Tibial artery (tissue), 4 donors: Measurements from ENCODE around the gene ZNF490.

Experiments used
- DNase-seq, 2 donors: peaks; one replicate each; pipeline ENCODE4 v3.0.0-alpha.2; 2019
- H3K27ac ChIP-seq, 2 donors: fragments of 200-600 bp; sonication (generic) in 1 of 2; 1 replicate in 1 of 2; 2 replicates in 1 of 2; pipeline ENCODE4 v1.5.1; 2018 to 2019; ENCODE audit warnings: mild to moderate bottlenecking in 1 of 2
- H3K27me3 ChIP-seq, 2 donors: fragments of 200-600 bp; sonication (generic) in 1 of 2; one replicate each; pipeline versions ENCODE4 v1.5.1 to v1.6.0; 2016 to 2019
- H3K36me3 ChIP-seq, 3 donors: fragments of 200-600 bp; sonication (generic) in 2 of 3; one replicate each; pipeline ENCODE4 v1.5.1; 2016 to 2019; ENCODE audit warnings: mild to moderate bottlenecking in 2 of 3
- H3K4me1 ChIP-seq, 4 donors: fragments of 200-600 bp; sonication (generic) in 2 of 4; 1 replicate in 3 of 4; 2 replicates in 1 of 4; pipeline ENCODE4 v1.5.1; 2016 to 2019
- H3K4me3 ChIP-seq, 2 donors: fragments of 200-600 bp; sonication (generic) in 1 of 2; 1 replicate in 1 of 2; 2 replicates in 1 of 2; pipeline ENCODE4 v1.5.1; 2018 to 2019; ENCODE audit warnings: mild to moderate bottlenecking in 2 of 2
- H3K9me3 ChIP-seq, 3 donors: fragments of 200-600 bp; sonication (generic) in 1 of 3; one replicate each; pipeline ENCODE4 v1.5.1; 2016 to 2019
- intact Hi-C: fragments of 100-400 bp; cut with DNase I; formaldehyde crosslinking; loops from one replicate; pipeline ENCODE4 v1.15.0; 2023; ENCODE audit warnings: low total_unique reads
- TF ChIP-seq, protein P1 (sequence below), 2 experiments: fragments of 200-600 bp in 1 of 2; fragments of 450-650 bp in 1 of 2; IDR thresholded peaks; one replicate each; pipeline ENCODE4 v1.5.1; 2017 to 2019; ENCODE audit warnings: antibody characterized with exemption in 2 of 2, mild to moderate bottlenecking in 1 of 2, moderate library complexity in 1 of 2

ZNF490 gene

GRCh38 chr19:12610540-12611360 lies at the start of gene ZNF490, which contains the start of gene ZNF791:
Gene ZNF490 (minus strand): TSS chr19:12610813. CDS start chr19:12610680, 133 bp downstream.
Gene ZNF791 (plus strand): TSS chr19:12610920. CDS start chr19:12611080, 160 bp downstream.
- Histone ChIP-seq H3K27ac (peak within 1 kb of the TSS; percentile 100), H3K36me3 (peaks cover 10 to 44% (median 29%) of the 10 kb centered on the region in 3 donors), H3K4me1 (peaks cover 0 to 53% (median 24%) of the 10 kb centered on the region in 4 donors), H3K4me3 (peak within 1 kb of the TSS; percentile 99 to 100), H3K9me3 (no peaks in the 10 kb centered on the region), H3K27me3 (no peaks in the 10 kb centered on the region)
- intact Hi-C loops = loop anchor here (2.0 kb wide), 1 partner anchor 60 kb away; the partner anchor contains the start of gene ZNF564
- TF ChIP-seq, protein P1, sequence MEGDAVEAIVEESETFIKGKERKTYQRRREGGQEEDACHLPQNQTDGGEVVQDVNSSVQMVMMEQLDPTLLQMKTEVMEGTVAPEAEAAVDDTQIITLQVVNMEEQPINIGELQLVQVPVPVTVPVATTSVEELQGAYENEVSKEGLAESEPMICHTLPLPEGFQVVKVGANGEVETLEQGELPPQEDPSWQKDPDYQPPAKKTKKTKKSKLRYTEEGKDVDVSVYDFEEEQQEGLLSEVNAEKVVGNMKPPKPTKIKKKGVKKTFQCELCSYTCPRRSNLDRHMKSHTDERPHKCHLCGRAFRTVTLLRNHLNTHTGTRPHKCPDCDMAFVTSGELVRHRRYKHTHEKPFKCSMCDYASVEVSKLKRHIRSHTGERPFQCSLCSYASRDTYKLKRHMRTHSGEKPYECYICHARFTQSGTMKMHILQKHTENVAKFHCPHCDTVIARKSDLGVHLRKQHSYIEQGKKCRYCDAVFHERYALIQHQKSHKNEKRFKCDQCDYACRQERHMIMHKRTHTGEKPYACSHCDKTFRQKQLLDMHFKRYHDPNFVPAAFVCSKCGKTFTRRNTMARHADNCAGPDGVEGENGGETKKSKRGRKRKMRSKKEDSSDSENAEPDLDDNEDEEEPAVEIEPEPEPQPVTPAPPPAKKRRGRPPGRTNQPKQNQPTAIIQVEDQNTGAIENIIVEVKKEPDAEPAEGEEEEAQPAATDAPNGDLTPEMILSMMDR (IDR thresholded peaks at IDR 0.05) = no peak
- peak; percentile 99 to 100 for DNase-seq

DNA sequence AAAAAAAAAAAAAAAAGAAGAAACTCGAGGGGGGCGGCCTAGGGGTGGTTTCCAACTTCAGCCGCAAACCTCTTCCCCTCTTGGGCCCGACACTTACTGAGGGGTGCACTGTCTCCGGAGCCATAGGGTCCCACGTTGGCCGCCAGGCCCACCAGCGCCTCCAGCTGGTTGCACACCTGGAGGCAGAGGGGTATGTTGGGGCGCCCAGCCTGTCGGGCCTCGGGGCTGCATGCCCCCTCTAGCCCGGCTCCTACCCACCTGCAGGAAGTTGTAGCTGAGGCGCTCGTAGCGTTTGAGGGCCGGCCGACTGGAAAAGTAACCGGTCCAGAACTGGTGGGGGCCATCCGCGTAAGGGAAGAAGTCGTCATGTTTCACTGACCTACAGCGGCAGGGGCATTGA lies 47.4 kb upstream of the ZNF490 start:
- Histone ChIP-seq H3K27ac (no peak overlapping the region), H3K27me3 (no peaks in the 10 kb centered on the region), H3K4me3 (no peak overlapping the region), H3K4me1 (no peaks in the 10 kb centered on the region), H3K9me3 (no peaks in the 10 kb centered on the region), H3K36me3 (peaks cover 51 to 94% (median 64%) of the 10 kb centered on the region in 3 donors)
- DNase-seq = no peak
- intact Hi-C loops = no loop called here
- TF ChIP-seq, protein P1 (IDR thresholded peaks at IDR 0.05) = no peak

DNA sequence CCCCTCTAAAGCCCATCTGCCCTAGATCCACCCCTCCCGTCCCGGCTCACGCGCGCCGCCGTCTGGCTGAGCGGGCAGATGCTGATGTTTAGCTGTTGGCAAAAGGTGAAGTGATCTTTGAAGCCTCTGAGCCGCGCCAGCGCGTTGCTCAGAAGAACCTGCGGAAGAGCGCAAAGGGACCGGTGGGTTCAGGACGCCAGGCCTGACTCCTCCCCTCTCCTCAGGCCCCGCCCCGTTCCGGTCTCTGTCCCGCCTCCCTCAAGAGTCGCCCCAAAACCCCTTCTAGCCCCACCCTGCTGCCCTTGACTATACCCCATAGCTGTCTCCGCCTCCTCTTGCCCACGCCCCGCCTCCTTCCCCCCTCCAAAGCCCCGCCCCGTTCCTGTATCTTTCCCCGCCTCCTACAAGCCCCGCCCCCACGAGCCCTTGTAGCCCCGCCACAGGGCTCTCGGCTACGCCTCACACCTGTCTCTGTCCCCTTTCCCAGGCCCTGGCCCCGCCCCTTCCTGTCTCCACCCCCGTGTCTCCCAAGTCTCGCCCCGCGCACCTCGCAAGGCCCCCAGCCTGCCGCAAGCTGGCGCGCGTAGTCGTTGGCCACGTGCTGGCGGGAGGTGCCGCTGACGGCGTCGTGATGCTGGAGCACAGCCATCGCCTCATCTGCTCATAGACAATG lies 46.4 kb upstream of the ZNF490 start:
- H3K27me3 ChIP-seq = no peaks in the 10 kb centered on the region
- DNase-seq = no peak
- TF ChIP-seq, protein P1 (IDR thresholded peaks at IDR 0.05) = no peak
- H3K27ac ChIP-seq = no peak overlapping the region
- H3K4me1 ChIP-seq = no peaks in the 10 kb centered on the region
- H3K36me3 ChIP-seq = peaks cover 44 to 89% (median 62%) of the 10 kb centered on the region in 3 donors
- H3K4me3 ChIP-seq = no peak overlapping the region
- intact Hi-C loops = no loop called here
- H3K9me3 ChIP-seq = no peaks in the 10 kb centered on the region

DNA sequence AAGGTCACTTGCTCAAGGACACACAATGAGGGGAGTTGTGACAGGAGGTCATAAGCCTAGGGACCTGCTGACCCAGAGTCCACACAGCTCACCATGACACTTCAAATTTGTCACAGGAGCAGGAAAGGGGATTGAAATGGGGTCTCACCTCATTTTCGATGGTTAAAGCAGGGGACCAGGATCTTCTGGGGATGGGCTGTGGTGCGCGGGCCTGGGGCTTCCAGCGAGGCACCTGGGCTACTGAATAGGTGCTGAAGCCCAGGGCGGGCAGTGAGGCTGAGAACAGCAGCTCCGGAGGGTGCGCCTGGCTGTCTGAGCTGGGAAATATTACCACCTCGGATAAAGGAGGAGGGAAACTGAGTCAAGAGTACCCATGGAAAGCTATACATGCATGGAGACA lies 44.9 kb upstream of the ZNF490 start:
- Histone ChIP-seq H3K4me3 (no peak overlapping the region), H3K9me3 (no peaks in the 10 kb centered on the region), H3K36me3 (peaks cover 32 to 80% (median 50%) of the 10 kb centered on the region in 3 donors), H3K27ac (no peak overlapping the region), H3K27me3 (no peaks in the 10 kb centered on the region), H3K4me1 (no peaks in the 10 kb centered on the region)
- intact Hi-C loops = no loop called here
- DNase-seq = no peak
- TF ChIP-seq, protein P1 (IDR thresholded peaks at IDR 0.05) = no peak

DNA sequence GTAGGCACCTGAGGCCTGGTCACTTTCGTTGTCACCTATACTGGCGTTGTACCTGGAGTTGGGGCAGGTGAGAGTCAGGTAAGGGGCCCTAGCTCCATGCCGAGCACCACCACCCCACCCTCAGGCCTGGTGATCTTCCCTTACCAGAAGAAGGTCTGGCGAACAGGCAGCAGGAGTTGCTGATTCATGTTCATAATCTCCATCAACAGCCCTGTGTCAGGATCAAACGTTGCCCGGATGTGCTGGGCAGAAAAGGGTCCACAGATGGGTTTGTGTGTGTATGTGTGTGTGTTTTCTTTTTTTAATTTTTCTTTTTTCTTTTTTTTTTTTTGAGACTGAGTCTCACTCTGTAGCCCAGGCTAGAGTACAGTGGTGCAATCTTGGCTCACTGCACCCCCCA lies 41.6 kb upstream of the ZNF490 start:
- DNase-seq = no peak
- Histone ChIP-seq H3K36me3 (peaks cover 17 to 47% (median 29%) of the 10 kb centered on the region in 3 donors), H3K9me3 (no peaks in the 10 kb centered on the region), H3K27me3 (no peaks in the 10 kb centered on the region), H3K4me3 (no peak overlapping the region), H3K4me1 (peaks cover 0 to 18% (median 7%) of the 10 kb centered on the region in 4 donors), H3K27ac (no peak overlapping the region)
- intact Hi-C loops = no loop called here
- TF ChIP-seq, protein P1 (IDR thresholded peaks at IDR 0.05) = no peak
